Ovary (tissue), 9 donors: ENCODE results near the gene HMGCS2. TPM values are rescaled to one million over a fixed set of nuclear protein-coding genes. Genes with fewer than 3 reads are reported as not detected.

Source experiments
- DNase-seq, 5 donors: peaks; one replicate each; pipeline ENCODE4 v3.0.0-alpha.2; 2019 to 2020
- H3K27ac ChIP-seq, 2 donors: fragments of 200-600 bp; one replicate each; pipeline versions ENCODE4 v1.5.1 to v1.8.0; 2019 to 2022
- H3K27me3 ChIP-seq: fragments of 200-600 bp; one replicate; pipeline ENCODE4 v1.8.0; 2022
- H3K36me3 ChIP-seq: fragments of 200-600 bp; sonication (generic); one replicate; pipeline ENCODE4 v1.5.1; 2019
- H3K4me1 ChIP-seq: one replicate; pipeline ENCODE4 v1.8.1; 2013; ENCODE audit warnings: mild to moderate bottlenecking, moderate library complexity; ENCODE audit not compliant: insufficient read depth
- H3K4me3 ChIP-seq: fragments of 200-600 bp; sonication (generic); one replicate; pipeline ENCODE4 v1.5.1; 2017
- H3K9me3 ChIP-seq, 2 donors: fragments of 200-600 bp in 1 of 2; sonication (generic) in 1 of 2; one replicate each; pipeline versions ENCODE4 v1.5.1 to v1.8.1; 2013 to 2019; ENCODE audit warnings: mild to moderate bottlenecking in 1 of 2, moderate library complexity in 1 of 2
- CTCF ChIP-seq, 3 donors: fragments of 450-650 bp in 2 of 3; fragments of 200-600 bp in 1 of 3; IDR thresholded peaks; one replicate each; pipeline versions ENCODE4 v1.5.1 to v1.8.0; 2016 to 2022; ENCODE audit warnings: antibody characterized with exemption in 3 of 3, mild to moderate bottlenecking in 1 of 3
- EP300 ChIP-seq: sonication (generic); formaldehyde crosslinking; IDR thresholded peaks from one replicate; pipeline ENCODE4 v1.6.1; 2017; ENCODE audit warnings: antibody characterized with exemption
- POLR2A ChIP-seq: fragments of 450-650 bp; IDR thresholded peaks from one replicate; pipeline ENCODE4 v1.6.1; 2017; ENCODE audit warnings: antibody characterized with exemption, mild to moderate bottlenecking, moderate library complexity
- WGBS, 3 donors: extraction: QIAGEN DNeasy Blood & Tissue Kit in 1 of 3; methylation state at CpG; one replicate each; pipeline versions ENCODE4 v1.1.5 to v1.1.7; 2013 to 2017; 5-methylcytosine and 5-hydroxymethylcytosine counted together
- intact Hi-C, 4 donors: fragments of 100-400 bp; cut with DNase I; formaldehyde crosslinking; loops; one replicate each; pipeline versions ENCODE4 v1.11.0 to v1.15.1; 2022 to 2023
- polyA plus RNA-seq, 2 donors: library from polyadenylated mRNA; stranded (reverse); fragments of 200-250 nt in 1 of 2; fragments of 350-450 nt in 1 of 2; fragmentation: Illumina TruSeq in 1 of 2; extraction: RNeasy Lipid Tissue Mini Kit (QIAGEN cat#74804) in 1 of 2; gene quantifications; one replicate each; pipeline ENCODE4 v1.2.3, GENCODE V29; 2013 to 2014
- total RNA-seq, 7 donors: library from RNA; depleted of rRNA in 2 of 7; stranded (reverse); fragments of >200 nt in 2 of 7; fragmentation: NEBNext Ultra II Directional in 3 of 7; extraction: Animal tissue kit (Norgen Biotek cat#: 25700) in 3 of 7; gene quantifications; one replicate each; pipeline versions ENCODE4 v1.1.0 to v1.2.4, GENCODE V29; 2016 to 2023
- donor health status: DM: no; HTN: no; CAD: no; lungs with moderate emphysema.
- donor health status: DM: no; HTN: no; CAD: no.
- donor health status: Bipolar disorder and iron deficiency.
- donor health status: DM: yes; HTN: yes; CAD: no.
- donor health status: DM: no; HTN: no; CAD: no.
- donor health status: DM: yes; HTN: yes; CAD: no.

HMGCS2 gene
- total and polyA plus RNA-seq, 9 donors, result 0.12 to 1.7 (median 0.30) TPM; not detected in 2

GRCh38 chr1:119714583-119714982 is 54.1 kb downstream of the HMGCS2 start:
- peaks cover 14% of the 10 kb centered on the region for H3K4me1 ChIP-seq
- no peak for DNase-seq
- no peaks in the 10 kb centered on the region for H3K9me3 ChIP-seq
- intact Hi-C loops, result no loop called here
- WGBS, 3 donors, result 79 to 87% (median 83%) methylated on average over 8 of the region's 8 CpGs
- H3K27ac ChIP-seq, result no peak overlapping the region
- TF ChIP-seq EP300, result no peak
- no peak for TF ChIP-seq POLR2A
- no peak for TF ChIP-seq CTCF (IDR thresholded peaks at IDR 0.05)
- H3K4me3 ChIP-seq, result no peak overlapping the region
- H3K27me3 ChIP-seq, result no peaks in the 10 kb centered on the region
- no peaks in the 10 kb centered on the region for H3K36me3 ChIP-seq

GRCh38 chr1:119713749-119714456 is 54.8 kb downstream of the HMGCS2 start:
- intact Hi-C loops, result no loop called here
- H3K27ac ChIP-seq, result peak overlapping the region in 1 of 2 donors; percentile 79
- 52 to 61% (median 56%) methylated on average over 6 of the region's 6 CpGs for WGBS, 3 donors

GRCh38 chr1:119713039-119713748 is 55.5 kb downstream of the HMGCS2 start:
- Histone ChIP-seq H3K4me1 (peaks cover 14% of the 10 kb centered on the region), H3K27me3 (no peaks in the 10 kb centered on the region), H3K27ac (peak overlapping the region in 1 of 2 donors; percentile 79), H3K36me3 (no peaks in the 10 kb centered on the region), H3K9me3 (no peaks in the 10 kb centered on the region), H3K4me3 (peak overlapping the region; percentile 51)
- 30 to 41% (median 36%) methylated on average over 17 of the region's 17 CpGs for WGBS, 3 donors
- TF ChIP-seq CTCF (IDR thresholded peaks at IDR 0.05), result no peak
- TF ChIP-seq POLR2A, result no peak
- no peak for TF ChIP-seq EP300
- intact Hi-C loops, result no loop called here
- peak; percentile 26 to 51 (median 36) for DNase-seq

More at GRCh38 chr1:119713749-119714456, 54.8 kb downstream of the HMGCS2 start:
- TF ChIP-seq CTCF (IDR thresholded peaks at IDR 0.05) (no peak), EP300 (no peak), POLR2A (no peak)
- H3K36me3 ChIP-seq, result no peaks in the 10 kb centered on the region
- DNase-seq, result no peak
- peaks cover 14% of the 10 kb centered on the region for H3K4me1 ChIP-seq
- no peak overlapping the region for H3K4me3 ChIP-seq
- no peaks in the 10 kb centered on the region for H3K9me3 ChIP-seq
- H3K27me3 ChIP-seq, result no peaks in the 10 kb centered on the region

- no peaks in the 10 kb centered on the region for H3K36me3 ChIP-seq
- peaks cover 14% of the 10 kb centered on the region for H3K4me1 ChIP-seq
- peak overlapping the region; percentile 51 for H3K4me3 ChIP-seq
- DNase-seq, result peak; percentile 78 to 87 (median 83)
- no peaks in the 10 kb centered on the region for H3K27me3 ChIP-seq
- 1 to 2% (median 1%) methylated on average over 41 to 51 of the region's 51 CpGs for WGBS, 3 donors
- no peaks in the 10 kb centered on the region for H3K9me3 ChIP-seq
- H3K27ac ChIP-seq, result peak overlapping the region; percentile 37 to 79
- intact Hi-C loops, result no loop called here
- no peak for TF ChIP-seq CTCF (IDR thresholded peaks at IDR 0.05)
- TF ChIP-seq EP300, result no peak
- no peak for TF ChIP-seq POLR2A
These were observed 56.2 kb downstream of the HMGCS2 start for GRCh38 chr1:119712342-119713038.
